Measurements from ENCODE around the gene MAN1A2.

- TF ChIP-seq, protein P1, sequence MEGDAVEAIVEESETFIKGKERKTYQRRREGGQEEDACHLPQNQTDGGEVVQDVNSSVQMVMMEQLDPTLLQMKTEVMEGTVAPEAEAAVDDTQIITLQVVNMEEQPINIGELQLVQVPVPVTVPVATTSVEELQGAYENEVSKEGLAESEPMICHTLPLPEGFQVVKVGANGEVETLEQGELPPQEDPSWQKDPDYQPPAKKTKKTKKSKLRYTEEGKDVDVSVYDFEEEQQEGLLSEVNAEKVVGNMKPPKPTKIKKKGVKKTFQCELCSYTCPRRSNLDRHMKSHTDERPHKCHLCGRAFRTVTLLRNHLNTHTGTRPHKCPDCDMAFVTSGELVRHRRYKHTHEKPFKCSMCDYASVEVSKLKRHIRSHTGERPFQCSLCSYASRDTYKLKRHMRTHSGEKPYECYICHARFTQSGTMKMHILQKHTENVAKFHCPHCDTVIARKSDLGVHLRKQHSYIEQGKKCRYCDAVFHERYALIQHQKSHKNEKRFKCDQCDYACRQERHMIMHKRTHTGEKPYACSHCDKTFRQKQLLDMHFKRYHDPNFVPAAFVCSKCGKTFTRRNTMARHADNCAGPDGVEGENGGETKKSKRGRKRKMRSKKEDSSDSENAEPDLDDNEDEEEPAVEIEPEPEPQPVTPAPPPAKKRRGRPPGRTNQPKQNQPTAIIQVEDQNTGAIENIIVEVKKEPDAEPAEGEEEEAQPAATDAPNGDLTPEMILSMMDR (IDR thresholded peaks at IDR 0.05) = no peak
- no peak for TF ChIP-seq ZFX (IDR thresholded peaks at IDR 0.05; ENCODE audit: borderline replicate concordance)
Measured at GRCh38 chr1:117320515-117320914, 46.7 kb upstream of the MAN1A2 start.
